KMS-11 (cell line): Measurements from ENCODE around the gene ZNF571.

Experiments used
- H2AFZ ChIP-seq: fragments of 200-600 bp; sonication (generic); 2 replicates; pipeline ENCODE4 v1.6.1; 2016; ENCODE audit warnings: antibody characterized with exemption, mixed run types, low read depth
- H3K27ac ChIP-seq: fragments of 200-600 bp; sonication (generic); 2 replicates; pipeline ENCODE4 v1.6.1; 2016; ENCODE audit warnings: mild to moderate bottlenecking, mixed run types
- H3K27me3 ChIP-seq: fragments of 200-600 bp; sonication (generic); 2 replicates; pipeline ENCODE4 v1.6.1; 2017; ENCODE audit warnings: mild to moderate bottlenecking, low read depth, mixed run types, moderate library complexity; ENCODE audit not compliant: insufficient read depth
- H3K36me3 ChIP-seq: fragments of 200-600 bp; sonication (generic); 2 replicates; pipeline ENCODE4 v1.6.1; 2017; ENCODE audit warnings: mild to moderate bottlenecking, mixed run types; ENCODE audit not compliant: insufficient read depth
- H3K4me1 ChIP-seq: fragments of 200-600 bp; sonication (generic); 2 replicates; pipeline ENCODE4 v1.6.1; 2016; ENCODE audit warnings: mild to moderate bottlenecking, low read depth, mixed run types; ENCODE audit not compliant: poor library complexity, severe bottlenecking
- H3K4me2 ChIP-seq: fragments of 200-600 bp; sonication (generic); 2 replicates; pipeline ENCODE4 v1.7.0; 2016; ENCODE audit warnings: mild to moderate bottlenecking, mixed run types
- H3K4me3 ChIP-seq: fragments of 200-600 bp; sonication (generic); IDR thresholded peaks from 2 replicates; pipeline ENCODE4 v1.6.1; 2017; ENCODE audit warnings: low read depth, low read length, mixed read lengths; ENCODE audit not compliant: insufficient read depth
- H3K79me2 ChIP-seq: fragments of 200-600 bp; sonication (generic); 2 replicates; pipeline ENCODE4 v1.6.1; 2016; ENCODE audit warnings: low read depth, mixed run types; ENCODE audit not compliant: insufficient read depth
- H3K9ac ChIP-seq: fragments of 200-600 bp; sonication (generic); 2 replicates; pipeline ENCODE4 v1.6.1; 2016; ENCODE audit warnings: mild to moderate bottlenecking, mixed run types
- H4K20me1 ChIP-seq: fragments of 200-600 bp; sonication (generic); 2 replicates; pipeline ENCODE4 v1.6.1; 2016; ENCODE audit warnings: mild to moderate bottlenecking, mixed run types; ENCODE audit not compliant: insufficient read depth
- TF ChIP-seq, protein P1 (sequence below): fragments of 200-600 bp; sonication (generic); conservative IDR thresholded peaks from 2 replicates; pipeline ENCODE4 v1.6.1; 2017; ENCODE audit warnings: low read depth, mild to moderate bottlenecking, antibody characterized with exemption, low read length, moderate library complexity, mixed read lengths

Gene ZNF571

GRCh38 chr19:37564624-37565369 is 29.8 kb downstream of the ZNF571 start:
- no peak overlapping the region for H3K27ac ChIP-seq
- no peaks in the 10 kb centered on the region for H3K79me2 ChIP-seq
- H2AFZ ChIP-seq = no peak overlapping the region
- TF ChIP-seq, protein P1, sequence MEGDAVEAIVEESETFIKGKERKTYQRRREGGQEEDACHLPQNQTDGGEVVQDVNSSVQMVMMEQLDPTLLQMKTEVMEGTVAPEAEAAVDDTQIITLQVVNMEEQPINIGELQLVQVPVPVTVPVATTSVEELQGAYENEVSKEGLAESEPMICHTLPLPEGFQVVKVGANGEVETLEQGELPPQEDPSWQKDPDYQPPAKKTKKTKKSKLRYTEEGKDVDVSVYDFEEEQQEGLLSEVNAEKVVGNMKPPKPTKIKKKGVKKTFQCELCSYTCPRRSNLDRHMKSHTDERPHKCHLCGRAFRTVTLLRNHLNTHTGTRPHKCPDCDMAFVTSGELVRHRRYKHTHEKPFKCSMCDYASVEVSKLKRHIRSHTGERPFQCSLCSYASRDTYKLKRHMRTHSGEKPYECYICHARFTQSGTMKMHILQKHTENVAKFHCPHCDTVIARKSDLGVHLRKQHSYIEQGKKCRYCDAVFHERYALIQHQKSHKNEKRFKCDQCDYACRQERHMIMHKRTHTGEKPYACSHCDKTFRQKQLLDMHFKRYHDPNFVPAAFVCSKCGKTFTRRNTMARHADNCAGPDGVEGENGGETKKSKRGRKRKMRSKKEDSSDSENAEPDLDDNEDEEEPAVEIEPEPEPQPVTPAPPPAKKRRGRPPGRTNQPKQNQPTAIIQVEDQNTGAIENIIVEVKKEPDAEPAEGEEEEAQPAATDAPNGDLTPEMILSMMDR = no peak
- H3K4me2 ChIP-seq = no peak overlapping the region
- no peaks in the 10 kb centered on the region for H3K36me3 ChIP-seq
- H4K20me1 ChIP-seq = no peaks in the 10 kb centered on the region
- no peaks in the 10 kb centered on the region for H3K4me1 ChIP-seq
- H3K4me3 ChIP-seq = no peak overlapping the region
- H3K27me3 ChIP-seq = no peaks in the 10 kb centered on the region
- no peak overlapping the region for H3K9ac ChIP-seq

DNA sequence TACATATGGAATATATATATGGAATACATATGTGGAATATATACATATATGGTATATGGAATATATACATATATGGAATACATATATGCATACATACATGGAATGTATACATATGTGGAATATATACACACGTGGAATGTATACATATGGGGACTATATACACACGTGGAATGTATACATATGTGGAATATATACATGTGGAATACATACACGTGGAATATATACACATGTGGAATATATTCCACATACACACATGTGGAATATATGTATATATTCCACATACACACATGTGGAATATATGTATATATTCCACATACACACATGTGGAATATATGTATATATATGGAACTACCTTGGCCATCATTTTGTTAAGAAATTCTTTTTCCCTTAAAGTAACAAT is 31.1 kb downstream of the ZNF571 start:
- Histone ChIP-seq H2AFZ (no peak overlapping the region), H3K4me3 (no peak overlapping the region), H3K9ac (no peak overlapping the region), H3K27me3 (no peaks in the 10 kb centered on the region), H4K20me1 (no peaks in the 10 kb centered on the region), H3K4me1 (no peaks in the 10 kb centered on the region), H3K36me3 (no peaks in the 10 kb centered on the region), H3K79me2 (no peaks in the 10 kb centered on the region), H3K27ac (no peak overlapping the region), H3K4me2 (no peak overlapping the region)
- TF ChIP-seq, protein P1 = no peak

DNA sequence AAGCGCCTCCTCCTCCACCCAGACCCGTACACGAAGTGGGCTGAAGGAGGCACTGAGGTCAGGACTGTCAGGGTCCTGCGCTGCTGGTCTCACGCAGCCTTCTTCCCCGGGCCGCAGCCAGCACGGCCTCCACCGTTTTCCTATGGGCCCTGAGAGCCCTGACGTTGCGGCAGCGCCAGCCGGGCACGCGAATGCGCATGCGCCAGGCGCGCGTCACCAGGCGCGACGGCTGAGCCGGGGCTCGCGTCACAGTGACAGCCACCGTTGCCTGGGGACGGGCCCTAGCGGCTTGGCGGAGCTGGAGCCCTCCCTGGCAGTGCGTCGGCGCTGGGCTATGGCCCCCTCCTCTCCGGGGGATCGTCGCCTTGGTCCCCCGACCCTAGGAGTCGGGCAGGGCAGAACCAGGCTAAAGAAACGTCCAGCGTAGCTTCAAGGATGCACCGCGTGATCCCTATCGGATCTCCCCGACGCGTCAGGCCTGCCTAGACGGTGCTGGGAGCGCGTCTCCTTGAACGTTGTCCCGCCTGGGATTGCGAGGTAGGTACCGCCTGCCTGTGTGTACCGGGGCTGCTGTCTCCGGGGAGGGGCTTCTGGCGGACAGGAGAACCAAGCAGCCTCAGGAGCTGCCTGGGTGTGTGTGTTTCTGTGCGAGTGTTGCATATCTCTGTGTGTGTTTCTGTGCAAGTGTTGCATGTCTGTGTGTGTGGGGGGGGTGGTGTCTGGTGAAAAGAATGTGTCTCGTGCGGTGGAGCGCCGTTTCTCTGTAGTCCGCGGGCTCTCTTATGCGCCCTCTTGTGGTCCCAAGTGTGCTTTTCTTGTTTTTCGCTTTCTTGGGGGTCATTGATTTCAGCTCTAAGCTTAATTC is 43.2 kb downstream of the ZNF571 start:
- TF ChIP-seq, protein P1 = no peak
- H3K4me1 ChIP-seq = no peaks in the 10 kb centered on the region
- H3K79me2 ChIP-seq = no peaks in the 10 kb centered on the region
- no peaks in the 10 kb centered on the region for H3K36me3 ChIP-seq
- H3K4me2 ChIP-seq = no peak overlapping the region
- no peaks in the 10 kb centered on the region for H3K27me3 ChIP-seq
- no peak overlapping the region for H3K27ac ChIP-seq
- no peaks in the 10 kb centered on the region for H4K20me1 ChIP-seq
- no peak overlapping the region for H3K4me3 ChIP-seq
- no peak overlapping the region for H2AFZ ChIP-seq
- no peak overlapping the region for H3K9ac ChIP-seq

DNA sequence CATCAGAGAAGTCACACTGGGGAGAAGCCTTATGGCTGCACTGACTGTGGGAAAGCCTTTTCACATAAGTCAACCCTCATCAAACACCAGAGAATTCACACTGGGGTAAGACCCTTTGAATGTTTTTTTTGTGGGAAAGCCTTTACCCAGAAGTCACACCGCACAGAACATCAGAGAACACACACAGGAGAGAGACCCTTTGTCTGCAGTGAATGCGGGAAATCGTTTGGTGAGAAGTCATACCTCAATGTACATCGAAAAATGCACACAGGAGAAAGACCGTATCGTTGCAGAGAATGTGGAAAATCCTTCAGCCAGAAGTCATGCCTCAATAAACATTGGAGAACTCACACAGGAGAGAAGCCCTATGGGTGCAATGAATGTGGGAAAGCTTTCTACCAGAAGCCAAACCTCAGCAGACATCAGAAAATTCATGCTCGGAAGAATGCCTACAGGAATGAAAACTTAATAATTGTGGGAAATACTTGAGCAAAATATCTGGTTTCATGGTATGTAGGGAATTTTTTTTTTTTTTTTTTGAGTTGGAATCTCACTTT is 57.1 kb downstream of the ZNF571 start:
- no peak overlapping the region for H3K4me2 ChIP-seq
- no peak overlapping the region for H2AFZ ChIP-seq
- H3K27ac ChIP-seq = no peak overlapping the region
- no peak overlapping the region for H3K4me3 ChIP-seq
- TF ChIP-seq, protein P1 = no peak
- no peaks in the 10 kb centered on the region for H3K79me2 ChIP-seq
- no peak overlapping the region for H3K9ac ChIP-seq
- no peaks in the 10 kb centered on the region for H3K36me3 ChIP-seq
- H3K4me1 ChIP-seq = no peaks in the 10 kb centered on the region
- no peaks in the 10 kb centered on the region for H4K20me1 ChIP-seq
- no peaks in the 10 kb centered on the region for H3K27me3 ChIP-seq
